Activated T-helper 9 cell treated with anti-CD3 and anti-CD28 coated beads, Interleukin-2, amount 50 U/mL, for 16 hours (primary cell): ENCODE data around the gene CEBPZ.
"Not testable (repeated sequence)": the region's sequence is repeated elsewhere in the genome, so short reads cannot be mapped to it uniquely, and the experiment has no call there.

Experiments used
- DNase-seq: peaks from one replicate; pipeline ENCODE4 v3.0.0-alpha.2; 2020; ENCODE audit warnings: low read depth

Gene CEBPZ

DNA sequence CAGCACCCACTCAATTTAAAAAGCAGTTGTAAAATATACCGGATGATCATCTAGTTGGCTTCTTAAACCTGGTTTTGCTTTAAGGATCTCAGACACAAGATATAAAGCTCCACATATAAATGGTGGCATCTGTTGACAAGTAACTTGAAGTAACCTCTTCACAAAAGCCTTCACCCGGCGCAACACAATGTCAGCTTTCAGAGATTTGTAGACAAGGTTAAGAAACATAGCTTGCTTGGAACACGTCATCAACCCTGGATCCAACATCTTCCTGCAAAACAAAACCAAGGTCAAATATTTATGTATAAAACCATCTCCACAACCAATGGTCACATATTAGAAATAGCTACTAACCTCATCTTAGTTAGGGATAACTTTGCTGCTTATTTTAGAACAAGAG lies 8.3 kb downstream of the CEBPZ start:
- no peak for DNase-seq

DNA sequence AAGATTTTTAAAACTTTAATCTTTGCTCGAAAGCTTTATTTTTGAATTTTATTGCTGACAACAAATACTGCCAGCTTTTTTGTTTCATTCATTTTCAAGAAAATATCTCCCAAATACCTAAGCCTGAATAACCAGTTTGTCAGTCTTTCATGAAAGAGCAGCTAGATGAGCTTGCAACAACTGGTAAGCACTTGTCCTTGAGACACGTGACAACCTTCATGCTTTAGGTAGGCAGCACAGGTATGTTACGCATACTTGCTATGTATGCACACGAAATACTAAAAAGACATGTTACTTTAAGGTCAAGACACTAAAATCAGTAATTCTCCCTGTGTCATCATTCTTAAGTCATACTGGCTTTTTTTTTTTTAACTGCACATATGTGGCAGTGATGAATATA lies 12.3 kb downstream of the CEBPZ start:
- DNase-seq: no peak

DNA sequence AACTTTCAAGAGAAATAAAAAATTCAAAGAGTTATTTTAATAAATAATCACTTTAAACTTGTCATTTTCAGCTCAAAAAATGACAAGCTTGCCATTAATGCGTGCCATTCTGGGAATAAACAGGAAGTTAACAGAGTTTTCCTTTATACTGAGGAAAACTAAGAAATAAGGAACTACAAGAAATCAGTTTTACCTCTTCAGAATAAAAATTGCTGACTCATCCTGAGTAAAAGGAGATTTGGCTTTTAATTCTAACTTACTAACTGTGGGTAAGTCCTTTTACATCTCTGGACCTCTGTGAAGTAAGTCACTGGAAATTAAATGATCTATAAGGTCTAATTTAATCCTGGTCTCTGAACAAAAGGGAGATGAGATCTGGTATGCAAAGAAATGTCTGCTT lies 16.1 kb downstream of the CEBPZ start:
- DNase-seq: no peak

- DNase-seq: no peak
Observed at GRCh38 chr2:37211939-37212338, 19.5 kb downstream of the CEBPZ start.

GRCh38 chr2:37211212-37211611 lies 20.2 kb downstream of the CEBPZ start:
- no peak for DNase-seq

GRCh38 chr2:37206760-37207159 lies 24.6 kb downstream of the CEBPZ start:
- not testable (repeated sequence) for DNase-seq

- DNase-seq: no peak
Observed at GRCh38 chr2:37205689-37206341, 25.6 kb downstream of the CEBPZ start.

- not testable (repeated sequence) for DNase-seq
Observed at GRCh38 chr2:37205071-37205661, 26.2 kb downstream of the CEBPZ start.

DNA sequence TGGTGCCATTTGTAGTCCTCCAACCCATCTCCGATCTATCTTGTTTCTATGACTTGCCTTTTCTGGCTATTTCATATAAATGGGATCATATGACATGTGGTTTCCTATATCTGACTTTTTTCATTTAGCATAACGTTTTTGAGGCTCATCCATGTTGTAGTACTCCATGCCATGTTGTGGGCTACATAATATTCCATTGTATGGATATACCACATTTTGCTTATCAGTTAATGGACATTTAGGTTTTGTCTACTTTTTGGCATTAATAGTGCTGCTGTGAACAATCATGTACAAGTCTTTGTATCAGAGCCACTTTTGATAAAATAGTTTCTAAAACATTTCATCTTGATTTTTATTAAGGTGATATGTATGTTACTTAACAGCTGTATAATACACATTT lies 27.7 kb downstream of the CEBPZ start:
- no peak for DNase-seq

DNA sequence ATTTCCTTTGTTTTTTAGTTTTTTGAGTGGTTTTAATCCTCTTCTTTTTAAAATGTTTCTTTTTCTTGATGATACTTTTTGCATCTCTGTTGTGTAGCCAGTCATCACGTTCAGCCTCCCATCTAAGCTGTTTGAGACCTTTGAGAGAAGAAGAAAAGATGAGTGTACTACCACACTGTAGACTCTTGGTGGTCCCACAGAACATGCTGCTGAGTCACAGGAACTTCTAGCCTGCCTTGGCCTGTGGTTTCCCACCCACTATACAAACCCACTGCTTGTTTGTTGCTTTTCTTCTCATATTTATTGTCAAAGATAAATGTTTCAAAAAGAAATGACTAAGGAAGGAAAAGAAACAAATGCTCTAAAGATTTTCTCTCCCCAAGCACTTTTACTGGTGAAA lies 29.6 kb downstream of the CEBPZ start:
- DNase-seq: peak; percentile 12

DNA sequence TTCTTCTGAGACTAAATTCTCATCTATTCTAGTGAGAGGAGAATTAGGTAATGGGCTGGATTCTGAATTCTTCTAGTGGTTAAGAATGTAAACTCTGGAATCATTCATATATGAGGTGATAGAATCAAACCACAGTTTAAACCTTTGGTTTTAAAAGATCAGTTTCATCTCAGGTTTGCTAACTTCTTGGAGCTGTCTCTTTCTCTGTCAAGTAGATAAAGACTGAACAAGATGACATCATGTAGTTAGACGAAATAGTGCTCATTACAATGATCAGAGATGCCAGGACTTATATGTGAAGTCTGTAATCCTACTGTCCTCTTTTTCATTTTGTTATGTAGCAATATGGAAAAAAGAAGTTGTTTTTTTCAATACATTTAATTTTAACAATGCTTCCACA lies 30.2 kb downstream of the CEBPZ start:
- DNase-seq: no peak

DNA sequence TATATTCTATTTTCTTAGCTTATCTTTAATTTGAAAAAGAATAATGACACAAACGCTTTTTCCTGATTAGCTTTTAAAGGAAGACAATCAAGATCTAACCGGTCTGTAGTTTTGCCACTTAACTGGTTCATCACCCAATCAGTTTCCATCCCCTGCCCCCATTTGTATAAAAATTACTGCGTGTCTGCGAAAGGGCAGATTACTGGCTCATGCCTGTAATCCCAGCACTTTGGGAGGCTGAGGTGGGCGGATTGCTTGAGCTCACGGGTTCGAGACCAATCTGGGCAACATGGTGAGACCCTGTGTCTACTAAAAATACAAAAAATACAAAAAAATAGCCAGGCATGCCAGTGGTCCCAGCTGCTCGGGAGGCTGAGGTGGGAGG lies 32.7 kb downstream of the CEBPZ start:
- no peak for DNase-seq

- peak; percentile 86 for DNase-seq
Observed at GRCh38 chr2:37196320-37197195, 34.8 kb downstream of the CEBPZ start, which contains the start of gene CEBPZOS. CEBPZOS (plus strand) TSS chr2:37196496; CDS start chr2:37199705, 3,209 bp downstream.

DNA sequence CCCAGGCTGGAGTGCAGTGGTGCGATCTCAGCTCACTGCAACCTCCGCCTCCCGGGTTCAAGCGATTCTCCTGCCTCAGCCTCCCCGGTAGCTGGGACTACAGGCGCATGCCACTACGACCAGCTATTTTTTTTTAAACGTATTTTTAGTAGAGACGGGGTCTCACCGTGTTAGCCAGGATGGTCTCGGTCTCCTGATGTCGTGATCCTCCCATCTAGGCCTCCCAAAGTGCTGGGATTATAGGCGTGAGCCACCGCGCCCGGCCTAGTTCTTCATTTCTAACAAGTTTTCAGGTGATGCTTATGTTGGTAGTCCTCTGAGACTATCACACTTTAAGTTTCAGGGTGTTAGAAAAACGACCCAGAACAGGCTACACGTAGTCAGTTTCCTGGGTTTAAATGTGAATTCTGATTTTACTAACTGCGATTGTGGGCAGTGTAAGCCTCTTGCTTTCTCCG lies 35.5 kb downstream of the CEBPZ start:
- not testable (repeated sequence) for DNase-seq

DNA sequence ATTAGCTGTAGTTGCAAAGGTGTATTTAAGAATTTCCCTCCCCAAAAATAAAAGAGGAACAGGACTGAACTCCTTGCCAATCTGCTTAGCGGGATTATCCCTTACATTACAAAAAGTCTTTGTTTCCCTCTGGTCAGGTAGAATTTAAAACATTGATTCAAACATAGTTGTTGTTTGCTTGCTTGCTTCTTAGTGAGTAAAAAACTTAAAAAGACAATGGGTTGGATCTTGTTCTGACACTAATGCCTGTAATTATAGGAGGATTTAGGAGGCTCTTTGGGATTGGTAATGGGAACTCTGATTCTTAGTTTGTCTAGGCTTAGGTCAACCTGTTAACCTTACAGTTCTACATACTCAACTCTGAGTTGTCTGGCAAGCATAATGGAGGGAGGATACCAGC lies 38.8 kb downstream of the CEBPZ start:
- no peak for DNase-seq

DNA sequence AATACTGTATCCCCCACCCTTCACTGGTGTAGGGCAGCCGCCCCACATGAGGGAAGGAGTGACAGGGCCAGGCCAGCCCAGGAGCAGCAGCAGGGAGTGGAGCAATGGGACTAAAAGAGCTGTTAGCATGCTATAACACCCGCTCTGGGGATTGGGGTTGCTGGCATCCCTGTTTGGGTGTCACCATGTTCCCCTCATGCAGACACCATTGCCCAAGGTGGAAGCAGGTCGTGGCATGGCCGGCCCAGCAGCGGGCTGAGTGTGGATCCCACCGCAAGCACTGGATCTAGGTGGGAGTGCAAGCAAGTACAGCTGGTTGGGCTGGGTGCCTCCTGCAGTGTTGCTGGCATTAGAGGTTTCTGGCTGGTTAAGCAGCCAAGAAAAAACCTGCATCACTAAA lies 39.6 kb downstream of the CEBPZ start:
- DNase-seq: no peak

DNA sequence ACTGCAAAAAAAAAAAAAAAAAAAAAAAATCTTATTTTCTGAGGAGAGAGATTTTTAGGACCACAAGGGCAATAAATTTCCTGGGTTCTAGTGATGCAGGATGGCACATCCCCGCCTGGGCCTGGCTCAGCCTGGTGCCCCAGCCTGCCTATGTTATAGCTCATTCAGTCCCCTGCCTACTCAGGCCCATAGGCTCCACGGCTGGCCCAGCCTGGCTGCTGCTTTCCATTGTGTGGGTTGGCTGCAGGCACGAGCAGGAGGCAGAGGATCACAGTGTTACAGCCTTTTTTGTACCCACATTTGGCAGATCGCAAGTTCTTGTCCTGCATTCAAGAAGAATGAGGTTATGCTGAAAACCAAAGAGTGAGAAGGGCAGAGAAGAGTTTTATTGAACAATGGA lies 40.1 kb downstream of the CEBPZ start:
- DNase-seq: no peak

DNA sequence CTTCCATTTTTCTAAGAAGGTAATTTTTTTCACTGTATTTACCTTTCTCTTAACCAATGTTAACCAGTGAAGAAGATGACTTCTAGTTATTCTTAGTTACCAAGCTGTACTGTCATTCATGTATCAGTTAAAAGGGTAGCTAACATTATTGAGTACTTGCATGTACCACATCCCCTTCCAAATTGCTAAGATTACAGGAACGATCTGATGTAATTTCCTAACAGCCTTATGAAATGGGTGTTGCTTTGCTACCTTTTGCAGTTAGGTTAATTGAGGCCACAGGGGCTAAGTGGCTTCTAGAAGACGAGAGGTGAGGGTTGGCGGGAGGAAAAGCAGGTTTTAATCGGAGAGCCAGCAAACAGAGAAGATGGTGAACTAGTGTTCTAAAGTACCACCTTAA lies 41.1 kb downstream of the CEBPZ start:
- DNase-seq: no peak

DNA sequence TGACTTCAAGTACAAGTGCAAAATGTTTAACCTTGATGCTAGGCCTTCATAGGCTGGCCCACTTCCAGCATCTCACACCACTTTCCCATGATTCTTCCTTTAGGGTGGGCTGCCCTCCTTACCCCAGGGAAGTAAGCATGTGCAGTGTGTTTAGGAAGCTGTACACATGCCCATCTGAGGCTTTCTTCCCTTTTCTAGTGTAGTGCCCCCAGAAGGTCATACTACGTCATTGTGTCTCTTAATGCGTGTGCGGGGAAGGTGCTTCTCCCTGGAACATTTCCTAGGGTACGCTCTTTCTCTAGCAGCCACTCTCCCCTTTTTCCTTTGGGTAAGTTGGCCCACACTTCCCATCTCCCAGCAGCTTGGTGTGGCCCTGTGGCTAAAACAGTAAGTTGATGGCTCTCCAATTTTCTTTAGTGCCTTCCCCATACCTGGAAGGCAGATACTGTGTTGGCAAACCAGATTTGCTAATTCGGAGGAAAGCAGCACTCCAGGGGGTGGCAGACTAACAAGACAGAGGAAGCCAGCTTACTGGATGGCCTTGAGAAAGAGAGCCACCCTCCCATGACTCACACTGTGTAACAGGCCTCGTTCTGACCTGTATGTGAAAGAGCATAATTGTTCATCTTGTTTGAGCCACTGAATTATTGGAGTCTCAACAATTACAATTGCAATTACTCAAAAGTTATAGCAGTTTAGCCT lies 41.8 kb downstream of the CEBPZ start:
- no peak for DNase-seq

DNA sequence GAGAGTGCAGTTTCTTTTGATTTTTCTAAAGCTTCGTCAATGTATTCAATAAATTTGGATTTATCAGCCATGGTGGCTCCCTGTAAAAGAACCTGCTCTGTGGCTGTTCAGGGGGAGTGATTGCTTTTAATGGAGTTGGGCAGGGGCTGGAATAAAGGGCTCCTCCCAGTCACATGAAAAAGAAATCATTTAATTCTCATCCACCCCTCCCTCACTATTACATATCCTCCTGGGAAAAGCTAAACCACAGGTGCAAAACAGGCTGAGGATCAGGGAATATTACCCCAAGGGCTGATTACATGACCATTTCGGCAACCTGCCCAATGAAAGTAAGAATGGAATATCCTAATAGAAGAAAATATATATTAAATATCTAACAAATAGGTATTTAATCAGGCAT lies 42.8 kb downstream of the CEBPZ start, which contains the start of gene SULT6B1:
Gene SULT6B1 (minus strand): TSS at position 101 of the 400 bp plus-strand sequence. CDS start 30 bp downstream, at position 71.
- DNase-seq: no peak

GRCh38 chr2:37181726-37182684 lies 49.4 kb downstream of the CEBPZ start:
- DNase-seq: no peak
